ENCODE results near the gene COA7.

- TF ChIP-seq, protein P1, sequence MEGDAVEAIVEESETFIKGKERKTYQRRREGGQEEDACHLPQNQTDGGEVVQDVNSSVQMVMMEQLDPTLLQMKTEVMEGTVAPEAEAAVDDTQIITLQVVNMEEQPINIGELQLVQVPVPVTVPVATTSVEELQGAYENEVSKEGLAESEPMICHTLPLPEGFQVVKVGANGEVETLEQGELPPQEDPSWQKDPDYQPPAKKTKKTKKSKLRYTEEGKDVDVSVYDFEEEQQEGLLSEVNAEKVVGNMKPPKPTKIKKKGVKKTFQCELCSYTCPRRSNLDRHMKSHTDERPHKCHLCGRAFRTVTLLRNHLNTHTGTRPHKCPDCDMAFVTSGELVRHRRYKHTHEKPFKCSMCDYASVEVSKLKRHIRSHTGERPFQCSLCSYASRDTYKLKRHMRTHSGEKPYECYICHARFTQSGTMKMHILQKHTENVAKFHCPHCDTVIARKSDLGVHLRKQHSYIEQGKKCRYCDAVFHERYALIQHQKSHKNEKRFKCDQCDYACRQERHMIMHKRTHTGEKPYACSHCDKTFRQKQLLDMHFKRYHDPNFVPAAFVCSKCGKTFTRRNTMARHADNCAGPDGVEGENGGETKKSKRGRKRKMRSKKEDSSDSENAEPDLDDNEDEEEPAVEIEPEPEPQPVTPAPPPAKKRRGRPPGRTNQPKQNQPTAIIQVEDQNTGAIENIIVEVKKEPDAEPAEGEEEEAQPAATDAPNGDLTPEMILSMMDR (conservative IDR thresholded peaks at IDR 0.05; ENCODE audit: low read depth, low read length): no peak
- no peak for TF ChIP-seq EZH2 (IDR thresholded peaks at IDR 0.05; ENCODE audit: low read length, unreplicated experiment)
These were observed 35.4 kb downstream of the COA7 start for GRCh38 chr1:52662645-52663313.
